SK-N-SH treated with all-trans-retinoic acid at 6 μM for 48 hours (cell line): ENCODE results near the gene SEMG1.

Experiments
- ATAC-seq: fragments of 200-7000 bp; cut with Tn5 transposase; 3 replicates; pipeline ENCODE4 v1.9.1; 2020; ENCODE audit warnings: mild to moderate bottlenecking, moderate library complexity
- ARNTL ChIP-seq: fragments of 450-650 bp; formaldehyde crosslinking; IDR thresholded peaks from 2 replicates; pipeline ENCODE4 v1.5.0; 2020; ENCODE audit warnings: low read depth, mild to moderate bottlenecking, moderate library complexity, borderline replicate concordance
- BACH2 ChIP-seq: fragments of 250-450 bp; sonication (Bioruptor Pico); IDR thresholded peaks from 2 replicates; pipeline ENCODE4 v1.9.0; 2021; ENCODE audit warnings: mild to moderate bottlenecking, borderline replicate concordance
- CREB5 ChIP-seq: fragments of 250-450 bp; sonication (Bioruptor Pico); IDR thresholded peaks from 2 replicates; pipeline ENCODE4 v1.5.1; 2020; ENCODE audit warnings: low read depth, mild to moderate bottlenecking, moderate library complexity
- ESRRG ChIP-seq: fragments of 250-450 bp; sonication (Bioruptor Pico); IDR thresholded peaks from 2 replicates; pipeline ENCODE4 v1.6.1; 2021; ENCODE audit warnings: mild to moderate bottlenecking
- GLIS3 ChIP-seq: fragments of 250-450 bp; sonication (Bioruptor Pico); IDR thresholded peaks from 2 replicates; pipeline ENCODE4 v1.5.0; 2020; ENCODE audit warnings: mild to moderate bottlenecking, moderate library complexity
- ISL1 ChIP-seq: fragments of 250-450 bp; sonication (Bioruptor Pico); IDR thresholded peaks from 2 replicates; pipeline ENCODE4 v2.1.2; 2022; ENCODE audit warnings: mild to moderate bottlenecking, moderate library complexity
- OSR1 ChIP-seq: fragments of 250-450 bp; sonication (Bioruptor Pico); IDR thresholded peaks from 2 replicates; pipeline ENCODE4 v1.8.0; 2022; ENCODE audit warnings: moderate library complexity, mild to moderate bottlenecking, inconsistent platforms
- PATZ1 ChIP-seq: fragments of 250-450 bp; sonication (Bioruptor Pico); IDR thresholded peaks from 2 replicates; pipeline ENCODE4 v1.8.0; 2020; ENCODE audit warnings: mild to moderate bottlenecking, moderate library complexity, borderline replicate concordance
- PPARA ChIP-seq: fragments of 250-450 bp; sonication (Bioruptor Pico); IDR thresholded peaks from 2 replicates; pipeline ENCODE4 v1.5.0; 2020; ENCODE audit warnings: mild to moderate bottlenecking, borderline replicate concordance
- RARB ChIP-seq: fragments of 250-450 bp; sonication (Bioruptor Pico); IDR thresholded peaks from 2 replicates; pipeline ENCODE4 v1.8.0; 2021; ENCODE audit warnings: mild to moderate bottlenecking, moderate library complexity
- TCF4 ChIP-seq: fragments of 250-450 bp; sonication (Bioruptor Pico); IDR thresholded peaks from 2 replicates; pipeline ENCODE4 v1.8.0; 2021; ENCODE audit warnings: mild to moderate bottlenecking, moderate library complexity, borderline replicate concordance
- TOX ChIP-seq: fragments of 250-450 bp; sonication (Bioruptor Pico); IDR thresholded peaks from 2 replicates; pipeline ENCODE4 v1.8.0; 2021; ENCODE audit warnings: mild to moderate bottlenecking, moderate library complexity, borderline replicate concordance
- TSHZ2 ChIP-seq: fragments of 250-450 bp; sonication (Bioruptor Pico); IDR thresholded peaks from 2 replicates; pipeline ENCODE4 v1.5.0; 2020; ENCODE audit warnings: mild to moderate bottlenecking, moderate library complexity
- ZC3H10 ChIP-seq: fragments of 250-450 bp; sonication (Bioruptor Pico); IDR thresholded peaks from 2 replicates; pipeline ENCODE4 v1.5.1; 2021; ENCODE audit warnings: mild to moderate bottlenecking, moderate library complexity
- ZFP3 ChIP-seq: fragments of 250-450 bp; sonication (Bioruptor Pico); IDR thresholded peaks from 2 replicates; pipeline ENCODE4 v1.5.0; 2020; ENCODE audit warnings: mild to moderate bottlenecking, moderate library complexity
- ZFP30 ChIP-seq: fragments of 450-650 bp; formaldehyde crosslinking; IDR thresholded peaks from 2 replicates; pipeline ENCODE4 v1.5.0; 2022; ENCODE audit warnings: mild to moderate bottlenecking, moderate library complexity
- ZNF70 ChIP-seq: fragments of 450-650 bp; formaldehyde crosslinking; IDR thresholded peaks from 2 replicates; pipeline ENCODE4 v1.5.0; 2020; ENCODE audit warnings: mild to moderate bottlenecking, moderate library complexity
- ZNF8 ChIP-seq: fragments of 450-650 bp; formaldehyde crosslinking; IDR thresholded peaks from 2 replicates; pipeline ENCODE4 v1.5.0; 2020; ENCODE audit warnings: mild to moderate bottlenecking, moderate library complexity
- TF ChIP-seq, protein P1 (sequence below): fragments of 250-450 bp; sonication (Bioruptor Pico); IDR thresholded peaks from 2 replicates; pipeline ENCODE4 v1.5.1; 2021; ENCODE audit warnings: mild to moderate bottlenecking, moderate library complexity

The SEMG1 gene

DNA sequence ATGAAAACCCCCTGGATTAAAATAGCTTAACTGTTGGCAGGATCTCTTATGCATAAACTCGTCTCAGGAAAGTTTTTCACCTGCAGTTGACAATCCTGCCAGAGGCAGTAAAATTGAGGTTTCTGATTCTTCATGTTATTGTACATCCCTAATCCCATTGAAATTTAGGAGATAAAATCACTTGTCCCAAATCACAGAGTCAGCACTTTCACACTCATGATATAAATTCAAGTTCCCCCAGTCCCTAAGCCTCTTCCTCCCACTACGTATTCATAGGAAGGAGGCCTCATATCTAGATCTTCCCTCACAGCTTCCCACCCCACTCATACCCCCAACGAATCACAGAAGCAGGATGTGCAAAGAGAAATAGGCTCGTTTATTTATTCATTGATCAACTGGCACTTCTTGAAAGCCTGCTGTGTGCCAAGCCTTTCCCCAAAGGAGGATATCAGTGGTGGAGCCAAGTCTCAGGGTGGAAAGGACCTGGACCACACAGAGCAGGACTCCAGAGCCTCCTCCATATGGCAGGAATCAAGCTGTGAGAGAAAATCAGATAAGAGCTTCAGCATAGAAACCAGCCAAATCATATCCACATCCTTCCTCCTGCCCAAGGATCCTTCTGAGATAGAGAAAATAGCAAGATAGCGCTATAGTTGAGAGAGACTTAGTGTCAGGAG lies 45.2 kb downstream of the SEMG1 start:
- no peak for ATAC-seq
- no peak for TF ChIP-seq RARB (CRISPR knock-in tag)
- no peak for TF ChIP-seq PPARA (CRISPR knock-in tag)
- no peak for TF ChIP-seq TOX (CRISPR knock-in tag)
- TF ChIP-seq ISL1: no peak
- TF ChIP-seq ZNF70 (CRISPR knock-in tag): no peak
- no peak for TF ChIP-seq ESRRG (CRISPR knock-in tag)

DNA sequence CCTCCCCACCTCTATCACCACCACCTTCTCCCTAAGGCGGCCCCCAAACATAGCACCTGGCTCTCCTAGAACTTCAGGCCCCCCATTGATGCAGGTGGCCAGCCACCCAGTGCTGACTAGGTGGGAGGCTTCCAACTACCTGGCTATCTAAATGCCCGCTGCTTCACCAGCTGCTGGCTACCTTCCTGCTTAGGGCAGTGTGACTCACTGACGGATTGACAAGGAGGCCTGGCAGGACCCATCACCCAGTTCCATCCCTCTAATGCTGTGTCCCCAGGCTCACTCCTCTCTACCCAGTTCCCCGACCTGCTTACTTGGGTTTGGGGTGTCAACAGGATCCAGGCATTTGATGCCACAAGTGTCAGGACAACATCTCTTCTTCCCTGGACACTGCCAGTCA lies 46.4 kb downstream of the SEMG1 start:
- TF ChIP-seq CREB5 (CRISPR knock-in tag) (no peak), ZC3H10 (CRISPR knock-in tag) (no peak), ESRRG (CRISPR knock-in tag) (no peak), ZFP30 (CRISPR knock-in tag) (no peak), ZNF70 (CRISPR knock-in tag) (no peak), ISL1 (no peak), ZNF8 (CRISPR knock-in tag) (no peak), RARB (CRISPR knock-in tag) (no peak), TSHZ2 (CRISPR knock-in tag) (no peak), BACH2 (CRISPR knock-in tag) (no peak), OSR1 (CRISPR knock-in tag) (no peak), PATZ1 (CRISPR knock-in tag) (no peak), TCF4 (CRISPR knock-in tag) (no peak), ZFP3 (CRISPR knock-in tag) (no peak), ARNTL (CRISPR knock-in tag) (no peak)
- TF ChIP-seq, protein P1, sequence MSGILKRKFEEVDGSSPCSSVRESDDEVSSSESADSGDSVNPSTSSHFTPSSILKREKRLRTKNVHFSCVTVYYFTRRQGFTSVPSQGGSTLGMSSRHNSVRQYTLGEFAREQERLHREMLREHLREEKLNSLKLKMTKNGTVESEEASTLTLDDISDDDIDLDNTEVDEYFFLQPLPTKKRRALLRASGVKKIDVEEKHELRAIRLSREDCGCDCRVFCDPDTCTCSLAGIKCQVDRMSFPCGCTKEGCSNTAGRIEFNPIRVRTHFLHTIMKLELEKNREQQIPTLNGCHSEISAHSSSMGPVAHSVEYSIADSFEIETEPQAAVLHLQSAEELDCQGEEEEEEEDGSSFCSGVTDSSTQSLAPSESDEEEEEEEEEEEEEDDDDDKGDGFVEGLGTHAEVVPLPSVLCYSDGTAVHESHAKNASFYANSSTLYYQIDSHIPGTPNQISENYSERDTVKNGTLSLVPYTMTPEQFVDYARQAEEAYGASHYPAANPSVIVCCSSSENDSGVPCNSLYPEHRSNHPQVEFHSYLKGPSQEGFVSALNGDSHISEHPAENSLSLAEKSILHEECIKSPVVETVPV (CRISPR knock-in tag): no peak
- no peak for ATAC-seq

DNA sequence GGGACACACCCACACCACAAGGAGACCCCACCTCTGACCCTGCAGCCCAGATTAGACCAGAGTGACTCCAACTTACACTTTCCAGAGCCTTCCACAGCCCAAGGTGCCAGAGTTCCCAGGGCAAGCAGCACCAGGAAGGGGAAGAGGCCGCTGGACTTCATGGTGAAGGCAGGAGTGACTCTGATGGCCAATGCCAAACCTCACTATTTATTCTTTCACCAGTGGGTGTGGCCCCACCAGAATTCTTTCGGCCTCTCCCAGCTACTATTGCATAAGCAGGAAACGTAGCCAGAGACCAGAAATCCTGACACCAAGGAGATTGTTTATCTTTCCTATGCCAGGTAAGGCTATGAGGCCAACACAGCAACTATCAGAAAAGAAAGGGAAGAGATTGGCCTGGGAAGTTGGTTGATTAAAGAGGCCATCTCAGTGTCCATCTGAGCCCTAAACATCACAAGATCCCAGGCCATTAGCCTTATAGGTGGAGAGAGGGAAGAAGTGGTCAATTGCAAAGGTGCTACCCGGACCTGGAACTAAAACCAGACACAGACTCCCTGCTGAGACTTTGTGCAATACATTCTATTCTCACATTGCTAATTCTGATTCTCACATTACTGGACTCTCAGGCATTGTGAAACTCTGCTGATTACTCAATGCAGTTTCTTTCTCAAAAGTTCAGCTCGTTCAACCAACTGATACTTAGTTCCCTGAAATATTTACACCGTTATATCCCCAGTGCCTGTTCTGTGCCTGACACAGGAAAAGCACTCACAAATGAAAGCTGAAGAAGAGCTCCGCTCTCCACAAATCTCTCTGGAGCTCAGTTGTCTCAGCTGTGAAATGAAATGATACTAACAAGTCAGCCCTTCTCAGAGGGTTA lies 47.8 kb downstream of the SEMG1 start, which contains the start of gene SLPI:
Gene SLPI (minus strand): TSS at position 182 of the 880 bp plus-strand sequence. CDS start 21 bp downstream, at position 161.
- no peak for ATAC-seq
- TF ChIP-seq TSHZ2 (CRISPR knock-in tag) (no peak), GLIS3 (no peak), BACH2 (CRISPR knock-in tag) (no peak), PPARA (CRISPR knock-in tag) (no peak), PATZ1 (CRISPR knock-in tag) (no peak), ZC3H10 (CRISPR knock-in tag) (no peak), TOX (CRISPR knock-in tag) (no peak)
